Measurements from ENCODE around the gene NUTM1. TPM values are rescaled to one million over a fixed set of nuclear protein-coding genes. Genes with fewer than 3 reads are reported as not detected.

Gene NUTM1
- total and polyA plus RNA-seq, 2 donors (not counting 1 experiment from before 2014, with no cell fraction given), result not detected

DNA sequence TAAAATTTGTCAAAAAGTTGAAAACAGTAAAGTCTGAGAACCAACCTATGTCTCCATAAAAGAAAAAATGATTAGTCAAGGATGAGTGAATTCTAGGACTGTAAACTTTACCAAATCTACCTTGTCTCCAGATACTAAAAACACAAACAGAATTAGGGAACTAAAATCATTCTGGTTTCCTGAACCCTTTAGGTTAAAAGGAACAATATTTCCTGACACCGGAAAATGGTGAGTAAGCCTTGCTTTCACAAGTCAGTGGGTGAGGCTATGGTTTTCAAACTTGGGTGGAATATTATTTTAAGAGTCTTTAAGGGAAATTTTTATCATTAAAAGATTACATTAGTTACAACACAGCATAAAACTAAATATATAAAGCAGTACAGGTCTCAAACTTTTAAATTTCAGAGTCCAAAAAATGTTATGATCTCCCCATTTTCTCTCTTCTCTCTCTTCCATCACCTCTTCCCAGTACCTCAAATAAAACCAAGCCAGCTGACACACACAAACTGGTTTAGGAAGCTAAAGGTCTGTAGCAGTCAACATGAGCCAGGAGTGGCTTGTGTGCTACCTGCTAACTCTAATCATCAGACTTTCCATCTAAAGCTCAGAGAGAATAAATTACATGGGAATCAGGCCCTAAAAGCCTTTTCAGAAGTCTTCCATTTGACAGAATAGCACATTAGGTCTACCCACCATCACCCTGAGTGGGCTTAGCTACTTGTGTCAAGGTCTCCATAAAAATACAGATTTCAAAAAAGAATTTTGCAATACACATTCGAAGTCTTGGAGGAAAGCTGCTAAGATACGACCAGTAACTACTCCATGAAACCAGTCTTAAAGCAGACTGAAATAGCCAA lies 7.7 kb upstream of the NUTM1 start:
- intact Hi-C loops (cut with micrococcal nuclease), result loop anchor here (1.0 to 10.0 kb wide), 4 partner anchors 9 to 649 kb away; partner anchors contain the start of genes AVEN and ZNF770
- no CpG with 5 or more reads among the region's 3 CpGs for WGBS (ENCODE audit: insufficient coverage)
- H3K4me3 ChIP-seq (ENCODE audit: control extremely low read depth in 1 of 5, extremely low read depth in 1 of 5, insufficient read depth in 1 of 5, low read depth in 2 of 5, low read length in 4 of 5), result peak overlapping the region; percentile 96 to 98 (median 97)
- DNase-seq, result peak; percentile 62
- H4K20me1 ChIP-seq (ENCODE audit: control insufficient read depth, insufficient read depth, low read length, poor library complexity, severe bottlenecking), result no peaks in the 10 kb centered on the region
- H3K9me3 ChIP-seq (ENCODE audit: control extremely low read depth in 1 of 3, control insufficient read depth in 2 of 3, insufficient read depth in 1 of 3, low read length in 2 of 3), result no peaks in the 10 kb centered on the region
- peak overlapping the region; percentile 85 for H3K4me2 ChIP-seq (replicated peaks; ENCODE audit: low read depth, low read length, poor library complexity, severe bottlenecking)
- H3K4me1 ChIP-seq (ENCODE audit: control insufficient read depth in 2 of 2, insufficient read depth in 2 of 2, low read length in 2 of 2), result peaks cover 38 to 43% of the 10 kb centered on the region in 2 donors
- Mint-ChIP-seq H3K9me3 (ENCODE audit: insufficient read depth) (no peaks in the 10 kb centered on the region), H3K27ac (peak overlapping the region; percentile 99), H3K4me1 (peaks cover 57% of the 10 kb centered on the region), H3K27me3 (no peaks in the 10 kb centered on the region), H3K4me3 (peak overlapping the region; percentile 100)
- H3K27me3 ChIP-seq (replicated peaks in 1 of 4; ENCODE audit: control extremely low read depth in 1 of 4, control insufficient read depth in 3 of 4, insufficient read depth in 4 of 4, low read length in 3 of 4), result no peaks in the 10 kb centered on the region
- peaks cover 98% of the 10 kb centered on the region for H3K79me2 ChIP-seq (ENCODE audit: control insufficient read depth, insufficient read depth, low read length)
- peaks cover 0 to 11% of the 10 kb centered on the region in 2 experiments for H3K36me3 ChIP-seq (replicated peaks in 1 of 2; ENCODE audit: control extremely low read depth in 1 of 2, control insufficient read depth in 1 of 2, extremely low read depth in 1 of 2, insufficient read depth in 2 of 2, low read length in 1 of 2)
- ChIA-PET CTCF (interaction anchor here (1.8 to 5.3 kb wide), 3 partner anchors 8 to 94 kb away, joined by 5 to 37 read pairs (median 6); partner anchors contain the start of gene LPCAT4), POLR2A (interaction anchor here (0.6 to 1.5 kb wide), 3 partner anchors 8 to 32 kb away, joined by 4 read pairs; partner anchors contain the start of gene LPCAT4)
- ATAC-seq (ENCODE audit: low read depth), result no peak
- peak overlapping the region; percentile 80 for H2AFZ ChIP-seq (ENCODE audit: insufficient read depth, low read depth, low read length, poor library complexity, severe bottlenecking)
- TF ChIP-seq, protein P1, sequence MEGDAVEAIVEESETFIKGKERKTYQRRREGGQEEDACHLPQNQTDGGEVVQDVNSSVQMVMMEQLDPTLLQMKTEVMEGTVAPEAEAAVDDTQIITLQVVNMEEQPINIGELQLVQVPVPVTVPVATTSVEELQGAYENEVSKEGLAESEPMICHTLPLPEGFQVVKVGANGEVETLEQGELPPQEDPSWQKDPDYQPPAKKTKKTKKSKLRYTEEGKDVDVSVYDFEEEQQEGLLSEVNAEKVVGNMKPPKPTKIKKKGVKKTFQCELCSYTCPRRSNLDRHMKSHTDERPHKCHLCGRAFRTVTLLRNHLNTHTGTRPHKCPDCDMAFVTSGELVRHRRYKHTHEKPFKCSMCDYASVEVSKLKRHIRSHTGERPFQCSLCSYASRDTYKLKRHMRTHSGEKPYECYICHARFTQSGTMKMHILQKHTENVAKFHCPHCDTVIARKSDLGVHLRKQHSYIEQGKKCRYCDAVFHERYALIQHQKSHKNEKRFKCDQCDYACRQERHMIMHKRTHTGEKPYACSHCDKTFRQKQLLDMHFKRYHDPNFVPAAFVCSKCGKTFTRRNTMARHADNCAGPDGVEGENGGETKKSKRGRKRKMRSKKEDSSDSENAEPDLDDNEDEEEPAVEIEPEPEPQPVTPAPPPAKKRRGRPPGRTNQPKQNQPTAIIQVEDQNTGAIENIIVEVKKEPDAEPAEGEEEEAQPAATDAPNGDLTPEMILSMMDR (IDR thresholded peaks at IDR 0.05), result no peak
- TF ChIP-seq EZH2 (IDR thresholded peaks at IDR 0.05; ENCODE audit: borderline replicate concordance, insufficient read depth, low read depth, low read length, poor library complexity, severe bottlenecking), result no peak
- peak overlapping the region; percentile 87 to 93 for H3K27ac ChIP-seq (ENCODE audit: low read length in 2 of 2)
- peak overlapping the region; percentile 98 for H3K9ac ChIP-seq (ENCODE audit: low read length)

All from B cell (primary cell).